OCI-LY3 (cell line): ENCODE results near the gene SCML2.

ENCODE experiments used
- CTCF ChIP-seq: fragments of 200-600, 300-600 bp; sonication (generic); IDR thresholded peaks from 2 replicates; pipeline ENCODE4 v1.5.1; 2014; ENCODE audit warnings: antibody characterized with exemption, low read length, low read depth
- EZH2phosphoT487 ChIP-seq: fragments of 200-600 bp; shearing (Covaris generic); IDR thresholded peaks from 2 replicates; pipeline ENCODE4 v1.6.1; 2018; ENCODE audit warnings: antibody characterized with exemption, mixed run types, low read depth

- TF ChIP-seq CTCF = no peak
- no peak for TF ChIP-seq EZH2phosphoT487
Measured at GRCh38 chrX:18368402-18368801, 13.9 kb upstream of the SCML2 start.
